ENCODE measurements around the gene DBNDD1. TPM values are rescaled to one million over a fixed set of nuclear protein-coding genes. Genes with fewer than 3 reads are reported as not detected.
A peak's percentile ranks its signal among the peaks of the same experiment; 100 is the strongest.

DBNDD1 gene
- total RNA-seq, 1 experiment from 2014 or later = 64.6 TPM

DNA sequence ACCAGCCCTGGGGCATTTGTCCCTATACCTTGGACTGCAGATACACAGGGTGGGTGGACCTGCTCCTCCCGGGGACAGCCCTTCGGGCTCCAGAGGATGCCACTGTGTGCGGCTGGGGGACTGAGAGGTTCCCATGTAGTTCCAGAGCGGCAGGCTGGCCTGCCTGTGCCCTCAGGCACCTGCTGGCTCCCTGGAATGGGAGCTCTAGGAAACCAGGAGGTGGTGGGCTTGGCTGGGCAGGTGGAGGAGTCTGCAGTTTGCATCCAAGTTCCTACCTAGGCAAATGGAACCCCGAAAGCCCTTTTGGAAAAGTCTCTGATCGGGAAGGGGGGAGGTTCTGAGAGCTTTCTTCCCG lies 982 bp downstream of the DBNDD1 start:
- Histone ChIP-seq H3K36me3 (ENCODE audit: control insufficient read depth, insufficient read depth, low read length) (peaks cover 1% of the 10 kb centered on the region), H3K4me3 (ENCODE audit: low read depth, low read length) (peak overlapping the region; percentile 88), H3K27me3 (replicated peaks; ENCODE audit: control insufficient read depth, insufficient read depth, low read length) (no peaks in the 10 kb centered on the region), H3K4me1 (peaks cover 31% of the 10 kb centered on the region), H3K9me3 (no peaks in the 10 kb centered on the region)
- Mint-ChIP-seq H3K4me1 (ENCODE audit: low read depth, unreplicated experiment) (peaks cover 21% of the 10 kb centered on the region), H3K27ac (ENCODE audit: unreplicated experiment) (peak overlapping the region; percentile 56), H3K4me3 (ENCODE audit: unreplicated experiment) (peak overlapping the region; percentile 92), H3K36me3 (ENCODE audit: insufficient read depth, unreplicated experiment) (peaks cover 49% of the 10 kb centered on the region), H3K27me3 (ENCODE audit: insufficient read depth, unreplicated experiment) (no peaks in the 10 kb centered on the region), H3K9me3 (ENCODE audit: unreplicated experiment) (no peaks in the 10 kb centered on the region)
- DNase-seq = peak; percentile 42 to 52
- no TSS peak for BruUV-seq (replicated peaks)
- TF ChIP-seq CTCF (IDR thresholded peaks at IDR 0.05; ENCODE audit: insufficient read depth in 1 of 2, low read depth in 1 of 2, low read length in 1 of 2, severe bottlenecking in 1 of 2, unreplicated experiment in 1 of 2) = no peak
- ChIA-PET POLR2A (no interaction called here), CTCF (interaction anchor here (0.6 to 1.4 kb wide), 3 partner anchors 28 to 99 kb away, joined by 3 to 6 read pairs (median 3); partner anchors contain the start of gene MC1R)
- intact Hi-C loops (cut with micrococcal nuclease; ENCODE audit: unreplicated experiment) = loop anchor here (2.0 kb wide), 1 partner anchor 45 kb away; no protein-coding TSS in a partner anchor

GRCh38 chr16:90016339-90016950 lies 2.8 kb downstream of the DBNDD1 start:
- no TSS peak for BruUV-seq (replicated peaks)
- Histone ChIP-seq H3K9me3 (no peaks in the 10 kb centered on the region), H3K4me3 (ENCODE audit: low read depth, low read length) (no peak overlapping the region), H3K4me1 (peaks cover 19% of the 10 kb centered on the region), H3K27me3 (replicated peaks; ENCODE audit: control insufficient read depth, insufficient read depth, low read length) (no peaks in the 10 kb centered on the region), H3K36me3 (ENCODE audit: control insufficient read depth, insufficient read depth, low read length) (peaks cover 1% of the 10 kb centered on the region)
- POLR2A ChIA-PET = no interaction called here
- Mint-ChIP-seq H3K4me1 (ENCODE audit: low read depth, unreplicated experiment) (peaks cover 12% of the 10 kb centered on the region), H3K36me3 (ENCODE audit: insufficient read depth, unreplicated experiment) (peaks cover 45% of the 10 kb centered on the region), H3K27me3 (ENCODE audit: insufficient read depth, unreplicated experiment) (no peaks in the 10 kb centered on the region), H3K27ac (ENCODE audit: unreplicated experiment) (no peak overlapping the region), H3K9me3 (ENCODE audit: unreplicated experiment) (no peaks in the 10 kb centered on the region), H3K4me3 (ENCODE audit: unreplicated experiment) (no peak overlapping the region)
- DNase-seq = no peak
- CTCF ChIA-PET = no interaction called here
- intact Hi-C loops (cut with micrococcal nuclease; ENCODE audit: unreplicated experiment) = no loop called here
- no peak for TF ChIP-seq CTCF (IDR thresholded peaks at IDR 0.05; ENCODE audit: insufficient read depth in 1 of 2, low read depth in 1 of 2, low read length in 1 of 2, severe bottlenecking in 1 of 2, unreplicated experiment in 1 of 2)

GRCh38 chr16:90015586-90016338 lies 3.5 kb downstream of the DBNDD1 start:
- Histone ChIP-seq H3K9me3 (no peaks in the 10 kb centered on the region), H3K27me3 (replicated peaks; ENCODE audit: control insufficient read depth, insufficient read depth, low read length) (no peaks in the 10 kb centered on the region), H3K4me3 (ENCODE audit: low read depth, low read length) (no peak overlapping the region), H3K4me1 (peaks cover 17% of the 10 kb centered on the region), H3K36me3 (ENCODE audit: control insufficient read depth, insufficient read depth, low read length) (no peaks in the 10 kb centered on the region; the same call in 1 of the 2 replicates)
- intact Hi-C loops (cut with micrococcal nuclease; ENCODE audit: unreplicated experiment) = no loop called here
- CTCF ChIA-PET = no interaction called here
- peaks cover 7% of the 10 kb centered on the region for H3K4me1 Mint-ChIP-seq (ENCODE audit: low read depth, unreplicated experiment)
- H3K36me3 Mint-ChIP-seq (ENCODE audit: insufficient read depth, unreplicated experiment) = peaks cover 47% of the 10 kb centered on the region
- no peak for TF ChIP-seq CTCF (IDR thresholded peaks at IDR 0.05; ENCODE audit: insufficient read depth in 1 of 2, low read depth in 1 of 2, low read length in 1 of 2, severe bottlenecking in 1 of 2, unreplicated experiment in 1 of 2)
- no peaks in the 10 kb centered on the region for H3K27me3 Mint-ChIP-seq (ENCODE audit: insufficient read depth, unreplicated experiment)
- BruUV-seq (replicated peaks) = no TSS peak
- no peak for DNase-seq
- no peaks in the 10 kb centered on the region for H3K9me3 Mint-ChIP-seq (ENCODE audit: unreplicated experiment)
- POLR2A ChIA-PET = no interaction called here
- H3K27ac Mint-ChIP-seq (ENCODE audit: unreplicated experiment) = no peak overlapping the region
- H3K4me3 Mint-ChIP-seq (ENCODE audit: unreplicated experiment) = no peak overlapping the region
